K562 (cell line): ENCODE results near the gene SLC25A45. TPM values are rescaled to one million over a fixed set of nuclear protein-coding genes. Genes with fewer than 3 reads are reported as not detected.
A peak's percentile ranks its signal among the peaks of the same experiment; 100 is the strongest.

ENCODE experiments used
- EP400 ChIP-seq: fragments of 450-650 bp; IDR thresholded peaks from 2 replicates; pipeline ENCODE4 v1.6.1; 2017; ENCODE audit warnings: antibody characterized with exemption, mild to moderate bottlenecking, moderate library complexity
- NRF1 ChIP-seq, 2 experiments: fragments of 450-650 bp; IDR thresholded peaks in 1 of 2; conservative IDR thresholded peaks in 1 of 2; 2 replicates each; pipeline ENCODE4 v1.6.1; 2014; ENCODE audit warnings: mild to moderate bottlenecking in 2 of 2
- POLR2AphosphoS2 ChIP-seq: IDR thresholded peaks from 2 replicates; pipeline ENCODE4 v1.6.1; 2012; ENCODE audit warnings: low read length, improper control_type of control experiment
- SMAD3 ChIP-seq: fragments of 450-650 bp; formaldehyde crosslinking; conservative IDR thresholded peaks from 2 replicates; pipeline ENCODE4 v1.4.0; 2020; ENCODE audit warnings: mild to moderate bottlenecking
- TFAM ChIP-seq: fragments of 250-450 bp; sonication (Bioruptor Pico); conservative IDR thresholded peaks from 2 replicates; pipeline ENCODE4 v1.5.0; 2021; ENCODE audit warnings: mild to moderate bottlenecking, moderate library complexity
- ZNF24 ChIP-seq: fragments of 450-650 bp; IDR thresholded peaks from 2 replicates; pipeline ENCODE4 v1.6.1; 2016
- ZNF507 ChIP-seq: conservative IDR thresholded peaks from 2 replicates; pipeline ENCODE4 v1.6.1; 2017; ENCODE audit warnings: missing genetic modification characterization, missing compliant biosample characterization
- polyA plus RNA-seq, 8 experiments: library from polyadenylated mRNA; depleted of rRNA in 4 of 8; stranded (reverse) in 5 of 8; unstranded in 3 of 8; fragments of >200 nt; fragmentation: Nextera tagmentation in 2 of 8; fragmentation: Illumina TruSeq in 1 of 8; extraction: Ambion mirVana in 2 of 8; extraction: Trizol in 1 of 8; gene quantifications; 2 replicates each; pipeline versions ENCODE4 v1.2.1 to v1.2.3, GENCODE V29; 2011 to 2014; ENCODE audit warnings: inconsistent platforms in 1 of 8, missing spikeins in 1 of 8
- total RNA-seq, 7 experiments: library from RNA; depleted of rRNA in 6 of 7; stranded (reverse); fragments of >200 nt in 6 of 7; fragmentation: Illumina TruSeq in 2 of 7; extraction: Trizol in 2 of 7; gene quantifications; 2 replicates each; pipeline versions ENCODE4 v1.2.1 to v1.2.3, GENCODE V29; 2011 to 2021; ENCODE audit warnings: low replicate concordance in 1 of 7
- TF ChIP-seq, protein P1 (sequence below): fragments of 450-650 bp; formaldehyde crosslinking; IDR thresholded peaks from 2 replicates; pipeline ENCODE4 v1.4.0; 2020; ENCODE audit warnings: mild to moderate bottlenecking, mixed read lengths
- TF ChIP-seq, protein P2 (sequence below): sonication (generic); formaldehyde crosslinking; IDR thresholded peaks from 2 replicates; pipeline ENCODE4 v1.8.1; 2023; ENCODE audit warnings: mild to moderate bottlenecking, missing genetic modification reagents
- TF ChIP-seq, protein P3 (sequence below), 2 experiments: fragments of 450-650 bp; IDR thresholded peaks; 2 replicates each; pipeline ENCODE4 v1.6.1; 2016; ENCODE audit warnings: mild to moderate bottlenecking in 2 of 2, borderline replicate concordance in 1 of 2, low read depth in 1 of 2, moderate library complexity in 1 of 2
- TF ChIP-seq, protein P4 (sequence below), 2 experiments: IDR thresholded peaks in 1 of 2; conservative IDR thresholded peaks in 1 of 2; 2 replicates each; pipeline ENCODE4 v1.6.1; 2016; ENCODE audit warnings: low read depth in 2 of 2, mild to moderate bottlenecking in 1 of 2, missing compliant biosample characterization in 1 of 2, missing genetic modification characterization in 1 of 2, moderate library complexity in 1 of 2

SLC25A45 gene
- total and polyA plus RNA-seq, 9 of the 15 experiments (the other 6 are each of a cell fraction or from before 2014, with no cell fraction given) = 0.15 to 2.3 (median 0.68) TPM

DNA sequence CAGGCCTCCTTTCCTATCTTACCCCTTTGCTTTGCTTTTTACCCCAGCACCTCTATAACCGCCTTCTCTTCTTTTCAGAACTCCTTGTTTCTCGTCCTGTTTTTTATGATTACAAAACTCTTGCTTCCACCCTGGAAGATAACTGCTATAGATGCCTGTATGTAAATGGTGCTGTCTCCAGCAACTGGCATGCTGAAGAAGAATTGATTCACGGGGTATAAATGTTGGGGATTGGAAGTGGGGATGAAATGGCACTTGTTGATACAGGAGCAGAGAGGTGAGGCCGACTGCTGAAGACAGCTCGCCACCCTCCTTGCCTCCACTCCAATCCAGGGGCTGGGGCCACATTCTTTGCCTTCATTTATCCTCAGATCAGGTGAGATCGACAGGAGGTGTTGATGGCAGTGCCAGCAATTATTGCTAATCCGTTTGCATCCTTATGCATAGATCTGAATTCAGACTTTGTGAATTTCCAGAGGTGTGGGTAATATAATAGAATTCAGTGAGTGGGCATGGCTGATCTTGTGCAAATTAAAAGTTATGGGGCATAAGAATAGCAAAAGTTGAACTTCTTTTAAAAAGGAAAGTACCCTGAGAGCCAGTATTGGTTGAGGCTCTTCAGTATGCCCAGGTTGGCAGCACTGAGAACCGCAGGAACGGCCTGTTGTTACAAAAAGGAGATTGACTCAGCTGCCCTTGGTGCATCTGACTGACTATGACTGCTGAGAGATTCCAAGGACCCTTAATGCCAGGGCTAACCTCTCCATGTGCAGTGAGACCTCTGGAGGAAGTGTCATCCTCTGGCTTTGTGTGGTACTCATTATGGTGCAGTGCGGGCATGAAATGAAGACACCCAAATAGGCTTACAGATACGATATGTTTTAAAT is 45.5 kb upstream of the SLC25A45 start (continued):
- no peak for TF ChIP-seq EP400
- TF ChIP-seq, protein P1, sequence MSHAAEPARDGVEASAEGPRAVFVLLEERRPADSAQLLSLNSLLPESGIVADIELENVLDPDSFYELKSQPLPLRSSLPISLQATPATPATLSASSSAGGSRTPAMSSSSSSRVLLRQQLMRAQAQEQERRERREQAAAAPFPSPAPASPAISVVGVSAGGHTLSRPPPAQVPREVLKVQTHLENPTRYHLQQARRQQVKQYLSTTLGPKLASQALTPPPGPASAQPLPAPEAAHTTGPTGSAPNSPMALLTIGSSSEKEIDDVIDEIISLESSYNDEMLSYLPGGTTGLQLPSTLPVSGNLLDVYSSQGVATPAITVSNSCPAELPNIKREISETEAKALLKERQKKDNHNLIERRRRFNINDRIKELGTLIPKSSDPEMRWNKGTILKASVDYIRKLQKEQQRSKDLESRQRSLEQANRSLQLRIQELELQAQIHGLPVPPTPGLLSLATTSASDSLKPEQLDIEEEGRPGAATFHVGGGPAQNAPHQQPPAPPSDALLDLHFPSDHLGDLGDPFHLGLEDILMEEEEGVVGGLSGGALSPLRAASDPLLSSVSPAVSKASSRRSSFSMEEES (CRISPR knock-in tag) = no peak
- TF ChIP-seq NRF1 (conservative IDR thresholded peaks at IDR 0.05 in 1 of 2, IDR thresholded peaks at IDR 0.05 in 1 of 2) = no peak
- no peak for TF ChIP-seq TFAM (CRISPR knock-in tag)
- TF ChIP-seq, protein P2, sequence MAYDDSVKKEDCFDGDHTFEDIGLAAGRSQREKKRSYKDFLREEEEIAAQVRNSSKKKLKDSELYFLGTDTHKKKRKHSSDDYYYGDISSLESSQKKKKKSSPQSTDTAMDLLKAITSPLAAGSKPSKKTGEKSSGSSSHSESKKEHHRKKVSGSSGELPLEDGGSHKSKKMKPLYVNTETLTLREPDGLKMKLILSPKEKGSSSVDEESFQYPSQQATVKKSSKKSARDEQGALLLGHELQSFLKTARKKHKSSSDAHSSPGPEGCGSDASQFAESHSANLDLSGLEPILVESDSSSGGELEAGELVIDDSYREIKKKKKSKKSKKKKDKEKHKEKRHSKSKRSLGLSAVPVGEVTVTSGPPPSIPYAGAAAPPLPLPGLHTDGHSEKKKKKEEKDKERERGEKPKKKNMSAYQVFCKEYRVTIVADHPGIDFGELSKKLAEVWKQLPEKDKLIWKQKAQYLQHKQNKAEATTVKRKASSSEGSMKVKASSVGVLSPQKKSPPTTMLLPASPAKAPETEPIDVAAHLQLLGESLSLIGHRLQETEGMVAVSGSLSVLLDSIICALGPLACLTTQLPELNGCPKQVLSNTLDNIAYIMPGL (CRISPR knock-in tag) = peak; percentile 29; the same call in 1 of the 2 replicates
- peak; percentile 70; the same call in 1 of the 2 replicates for TF ChIP-seq SMAD3 (CRISPR knock-in tag)
- TF ChIP-seq ZNF507 (tag) = no peak
- TF ChIP-seq ZNF24 = no peak
- peak; percentile 28 for TF ChIP-seq POLR2AphosphoS2
- TF ChIP-seq, protein P3, sequence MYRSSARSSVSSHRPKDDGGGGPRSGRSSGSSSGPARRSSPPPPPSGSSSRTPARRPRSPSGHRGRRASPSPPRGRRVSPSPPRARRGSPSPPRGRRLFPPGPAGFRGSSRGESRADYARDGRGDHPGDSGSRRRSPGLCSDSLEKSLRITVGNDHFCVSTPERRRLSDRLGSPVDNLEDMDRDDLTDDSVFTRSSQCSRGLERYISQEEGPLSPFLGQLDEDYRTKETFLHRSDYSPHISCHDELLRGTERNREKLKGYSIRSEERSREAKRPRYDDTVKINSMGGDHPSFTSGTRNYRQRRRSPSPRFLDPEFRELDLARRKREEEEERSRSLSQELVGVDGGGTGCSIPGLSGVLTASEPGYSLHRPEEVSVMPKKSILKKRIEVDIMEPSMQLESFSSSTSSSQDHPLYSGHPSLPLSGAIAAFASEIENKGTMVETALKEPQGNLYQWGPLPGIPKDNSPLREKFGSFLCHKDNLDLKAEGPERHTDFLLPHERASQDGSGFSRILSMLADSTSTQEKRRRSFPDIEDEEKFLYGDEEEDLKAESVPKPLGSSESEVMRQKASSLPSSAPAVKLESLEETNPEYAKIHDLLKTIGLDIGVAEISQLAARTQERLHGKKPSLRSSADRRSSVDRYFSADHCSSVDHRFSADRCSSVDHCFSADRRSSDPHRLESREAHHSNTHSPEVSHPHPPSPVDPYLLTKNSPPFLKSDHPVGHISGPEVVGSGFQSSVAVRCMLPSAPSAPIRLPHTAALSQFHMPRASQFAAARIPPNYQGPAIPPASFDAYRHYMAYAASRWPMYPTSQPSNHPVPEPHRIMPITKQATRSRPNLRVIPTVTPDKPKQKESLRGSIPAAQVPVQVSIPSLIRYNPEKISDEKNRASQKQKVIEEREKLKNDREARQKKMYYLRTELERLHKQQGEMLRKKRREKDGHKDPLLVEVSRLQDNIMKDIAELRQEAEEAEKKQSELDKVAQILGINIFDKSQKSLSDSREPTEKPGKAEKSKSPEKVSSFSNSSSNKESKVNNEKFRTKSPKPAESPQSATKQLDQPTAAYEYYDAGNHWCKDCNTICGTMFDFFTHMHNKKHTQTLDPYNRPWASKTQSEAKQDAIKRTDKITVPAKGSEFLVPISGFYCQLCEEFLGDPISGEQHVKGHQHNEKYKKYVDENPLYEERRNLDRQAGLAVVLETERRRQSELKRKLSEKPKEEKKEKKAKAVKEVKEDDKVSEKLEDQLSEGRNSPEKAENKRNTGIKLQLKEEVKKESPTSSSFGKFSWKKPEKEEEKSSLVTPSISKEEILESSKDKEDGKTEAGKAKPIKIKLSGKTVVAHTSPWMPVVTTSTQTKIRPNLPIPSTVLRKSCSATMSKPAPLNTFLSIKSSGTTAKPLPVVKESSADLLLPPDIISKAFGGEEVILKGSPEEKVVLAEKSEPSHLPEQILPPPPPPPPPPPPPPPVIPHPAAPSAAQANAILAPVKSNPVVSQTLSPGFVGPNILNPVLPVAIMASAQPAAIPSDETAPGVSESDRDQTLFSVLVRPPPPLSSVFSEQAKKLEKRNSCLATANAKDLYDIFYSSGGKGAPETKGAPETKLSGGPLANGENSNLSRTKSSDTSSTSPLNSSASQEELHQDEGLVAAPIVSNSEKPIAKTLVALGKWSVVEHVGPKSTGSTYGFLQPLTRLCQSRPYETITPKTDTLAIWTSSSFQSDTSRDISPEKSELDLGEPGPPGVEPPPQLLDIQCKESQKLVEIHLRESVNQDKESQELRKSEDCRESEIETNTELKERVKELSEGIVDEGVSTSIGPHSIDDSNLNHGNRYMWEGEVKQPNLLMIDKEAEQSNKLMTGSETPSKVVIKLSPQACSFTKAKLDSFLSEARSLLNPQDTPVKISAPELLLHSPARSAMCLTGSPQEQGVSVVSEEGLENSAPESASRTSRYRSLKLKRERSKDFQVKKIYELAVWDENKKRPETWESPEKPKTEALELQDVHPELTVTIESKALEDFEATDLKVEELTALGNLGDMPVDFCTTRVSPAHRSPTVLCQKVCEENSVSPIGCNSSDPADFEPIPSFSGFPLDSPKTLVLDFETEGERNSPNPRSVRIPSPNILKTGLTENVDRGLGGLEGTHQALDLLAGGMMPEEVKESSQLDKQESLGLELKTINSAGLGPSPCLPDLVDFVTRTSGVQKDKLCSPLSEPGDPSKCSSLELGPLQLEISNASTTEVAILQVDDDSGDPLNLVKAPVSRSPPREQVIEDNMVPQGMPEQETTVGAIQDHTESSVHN (IDR thresholded peaks at IDR 0.05; ENCODE audit: borderline replicate concordance in 1 of 2, low read depth in 1 of 2) = no peak
- TF ChIP-seq, protein P4, sequence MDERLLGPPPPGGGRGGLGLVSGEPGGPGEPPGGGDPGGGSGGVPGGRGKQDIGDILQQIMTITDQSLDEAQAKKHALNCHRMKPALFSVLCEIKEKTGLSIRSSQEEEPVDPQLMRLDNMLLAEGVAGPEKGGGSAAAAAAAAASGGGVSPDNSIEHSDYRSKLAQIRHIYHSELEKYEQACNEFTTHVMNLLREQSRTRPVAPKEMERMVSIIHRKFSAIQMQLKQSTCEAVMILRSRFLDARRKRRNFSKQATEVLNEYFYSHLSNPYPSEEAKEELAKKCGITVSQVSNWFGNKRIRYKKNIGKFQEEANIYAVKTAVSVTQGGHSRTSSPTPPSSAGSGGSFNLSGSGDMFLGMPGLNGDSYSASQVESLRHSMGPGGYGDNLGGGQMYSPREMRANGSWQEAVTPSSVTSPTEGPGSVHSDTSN (CRISPR knock-in tag; IDR thresholded peaks at IDR 0.05; ENCODE audit: low read depth) = no peak
- TF ChIP-seq, protein P4 (tag; conservative IDR thresholded peaks at IDR 0.05; ENCODE audit: low read depth) = 0 out of 2 replicates have a peak, but pooled peaks have one; percentile 9
